Fibroblast of mammary gland (primary cell): Measurements from ENCODE around the gene ZC2HC1B.
A peak's percentile ranks its signal among the peaks of the same experiment; 100 is the strongest.
"Not testable (repeated sequence)": the region's sequence is repeated elsewhere in the genome, so short reads cannot be mapped to it uniquely, and the experiment has no call there.

Experiments used
- DNase-seq: peaks from one replicate; pipeline ENCODE4 v3.0.0-alpha.2; 2010; ENCODE audit warnings: low read depth
- H3K4me3 ChIP-seq: 2 replicates; pipeline ENCODE4 v1.5.1; 2011; ENCODE audit warnings: low read depth, mild to moderate bottlenecking, low read length, moderate library complexity; ENCODE audit not compliant: control insufficient read depth
- TF ChIP-seq, protein P1 (sequence below): conservative IDR thresholded peaks from 2 replicates; pipeline ENCODE4 v1.5.1; 2011; ENCODE audit warnings: low read depth, low read length, inconsistent platforms; ENCODE audit not compliant: control insufficient read depth, insufficient read depth

The ZC2HC1B gene

DNA sequence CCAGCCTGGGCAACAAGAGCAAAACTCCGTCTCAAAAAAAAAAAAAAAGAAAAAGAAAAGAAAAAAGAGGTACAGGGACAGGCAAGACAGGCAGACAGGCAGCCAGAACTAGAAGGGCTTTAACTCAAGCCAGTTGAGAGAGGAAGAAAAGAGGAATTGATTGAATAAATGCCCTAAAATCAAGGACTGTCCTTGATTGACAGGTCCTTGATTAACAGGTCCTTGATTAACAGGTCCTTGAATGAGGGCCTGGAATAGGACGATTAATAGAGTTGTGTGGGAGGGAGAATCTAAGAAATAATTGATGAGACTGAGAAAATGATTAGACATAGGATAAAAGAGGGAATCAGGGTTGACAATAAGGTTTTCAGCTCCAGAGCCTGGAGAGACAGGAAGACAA lies 36.1 kb downstream of the ZC2HC1B start:
- no peak for DNase-seq
- TF ChIP-seq, protein P1, sequence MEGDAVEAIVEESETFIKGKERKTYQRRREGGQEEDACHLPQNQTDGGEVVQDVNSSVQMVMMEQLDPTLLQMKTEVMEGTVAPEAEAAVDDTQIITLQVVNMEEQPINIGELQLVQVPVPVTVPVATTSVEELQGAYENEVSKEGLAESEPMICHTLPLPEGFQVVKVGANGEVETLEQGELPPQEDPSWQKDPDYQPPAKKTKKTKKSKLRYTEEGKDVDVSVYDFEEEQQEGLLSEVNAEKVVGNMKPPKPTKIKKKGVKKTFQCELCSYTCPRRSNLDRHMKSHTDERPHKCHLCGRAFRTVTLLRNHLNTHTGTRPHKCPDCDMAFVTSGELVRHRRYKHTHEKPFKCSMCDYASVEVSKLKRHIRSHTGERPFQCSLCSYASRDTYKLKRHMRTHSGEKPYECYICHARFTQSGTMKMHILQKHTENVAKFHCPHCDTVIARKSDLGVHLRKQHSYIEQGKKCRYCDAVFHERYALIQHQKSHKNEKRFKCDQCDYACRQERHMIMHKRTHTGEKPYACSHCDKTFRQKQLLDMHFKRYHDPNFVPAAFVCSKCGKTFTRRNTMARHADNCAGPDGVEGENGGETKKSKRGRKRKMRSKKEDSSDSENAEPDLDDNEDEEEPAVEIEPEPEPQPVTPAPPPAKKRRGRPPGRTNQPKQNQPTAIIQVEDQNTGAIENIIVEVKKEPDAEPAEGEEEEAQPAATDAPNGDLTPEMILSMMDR, result no peak
- no peak overlapping the region for H3K4me3 ChIP-seq

DNA sequence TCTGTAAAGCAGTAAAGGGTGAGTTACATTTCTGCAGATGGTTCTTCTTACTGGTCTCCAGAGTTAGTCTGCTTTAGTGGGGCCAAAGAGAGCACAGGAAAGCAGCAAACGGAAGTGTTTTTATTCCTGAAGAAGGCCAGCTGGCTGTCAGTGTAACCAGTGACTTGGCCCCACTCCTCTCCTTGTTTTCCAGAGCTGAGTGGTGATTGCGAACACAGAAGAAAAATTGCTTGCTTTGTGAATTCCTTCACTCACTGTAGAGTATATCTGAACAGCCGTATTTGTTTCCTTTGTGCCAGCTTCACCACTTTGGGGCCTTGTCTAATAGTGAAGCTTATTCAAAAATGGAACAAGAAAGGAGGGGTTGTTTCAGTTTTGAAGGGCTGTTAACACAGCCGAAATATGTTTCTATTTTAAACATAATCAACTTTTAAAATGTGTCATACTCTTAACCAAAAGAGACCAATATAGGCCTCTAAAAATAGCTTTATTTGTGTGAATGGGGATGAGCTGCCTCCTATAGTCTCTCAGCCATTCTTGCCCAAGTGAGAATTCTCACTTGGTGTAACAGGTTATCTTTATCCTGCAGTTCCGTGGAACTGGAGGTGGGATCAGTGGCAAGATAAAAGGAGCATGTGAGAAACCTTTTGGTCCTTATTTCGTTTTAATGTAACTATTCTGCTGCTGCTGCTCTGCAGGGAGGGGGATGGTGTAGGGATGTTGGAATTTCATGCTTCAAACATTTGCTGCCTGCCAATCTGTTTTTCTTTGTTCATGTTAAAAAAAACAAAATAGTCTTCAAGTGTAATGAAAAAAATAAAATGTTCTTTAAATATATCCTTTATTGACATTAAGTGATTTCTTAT lies 37.8 kb downstream of the ZC2HC1B start:
- TF ChIP-seq, protein P1, result no peak
- DNase-seq, result peak; percentile 21
- no peak overlapping the region for H3K4me3 ChIP-seq

DNA sequence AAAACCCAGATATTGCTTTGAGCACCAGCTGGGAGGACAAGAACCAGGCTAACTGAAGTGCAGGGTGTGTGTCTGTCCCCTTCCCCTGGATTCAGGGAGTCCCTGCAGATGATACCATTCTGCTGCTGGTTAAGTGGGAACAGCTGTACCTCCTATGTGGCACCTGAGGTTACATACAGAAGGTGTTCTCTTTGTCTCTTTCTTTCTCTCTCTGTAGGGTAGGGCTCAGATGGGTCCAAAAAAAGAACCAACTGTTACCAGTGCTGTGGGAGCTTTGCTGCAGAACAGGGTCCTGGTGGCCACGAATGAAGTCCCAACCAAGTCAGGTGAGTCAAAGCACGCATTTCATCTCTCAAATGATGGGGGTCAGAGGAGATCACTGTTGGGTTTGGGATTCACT lies 38.6 kb downstream of the ZC2HC1B start:
- H3K4me3 ChIP-seq, result no peak overlapping the region
- DNase-seq, result no peak
- TF ChIP-seq, protein P1, result no peak

DNA sequence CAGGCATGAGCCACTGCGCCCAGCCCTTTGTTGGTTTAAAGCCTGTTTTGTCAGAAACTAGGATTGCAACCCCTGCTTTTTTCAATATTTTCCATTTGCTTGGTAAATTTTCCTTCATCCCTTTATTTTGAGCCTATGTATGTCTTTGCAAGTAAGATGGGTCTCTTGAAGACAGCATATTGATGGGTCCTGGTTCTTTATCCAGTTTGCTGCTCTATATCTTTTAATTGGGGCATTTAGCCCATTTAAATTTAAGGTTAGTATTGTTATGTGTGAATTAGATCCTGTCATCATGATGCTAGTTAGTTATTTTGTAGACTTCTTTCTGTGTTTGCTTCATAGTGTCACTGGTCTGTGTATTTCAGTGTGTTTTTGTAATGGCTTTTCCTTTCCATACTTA lies 46.8 kb downstream of the ZC2HC1B start:
- H3K4me3 ChIP-seq, result no peak overlapping the region
- DNase-seq, result no peak
- TF ChIP-seq, protein P1, result no peak

DNA sequence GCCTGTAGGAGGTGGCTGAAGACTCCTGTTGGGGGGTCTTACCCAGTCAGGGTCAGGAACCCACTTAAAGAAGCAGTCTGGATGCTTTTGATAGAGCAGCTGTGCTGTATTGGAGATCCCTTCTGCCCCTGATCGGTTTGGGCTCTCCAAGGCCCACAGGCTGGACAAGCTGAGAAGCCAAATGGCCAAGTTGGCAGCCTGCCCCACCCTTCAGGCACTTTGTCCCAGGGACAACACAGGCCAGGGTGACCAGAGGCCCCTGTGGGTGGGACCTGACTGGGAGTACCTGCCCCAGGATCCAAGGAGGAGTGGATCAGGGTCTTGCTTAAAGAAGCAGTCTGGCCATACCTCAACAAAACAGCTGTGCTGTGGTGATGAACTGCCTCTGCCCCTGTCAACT lies 48.4 kb downstream of the ZC2HC1B start:
- no peak overlapping the region for H3K4me3 ChIP-seq
- TF ChIP-seq, protein P1, result no peak
- DNase-seq, result no peak

DNA sequence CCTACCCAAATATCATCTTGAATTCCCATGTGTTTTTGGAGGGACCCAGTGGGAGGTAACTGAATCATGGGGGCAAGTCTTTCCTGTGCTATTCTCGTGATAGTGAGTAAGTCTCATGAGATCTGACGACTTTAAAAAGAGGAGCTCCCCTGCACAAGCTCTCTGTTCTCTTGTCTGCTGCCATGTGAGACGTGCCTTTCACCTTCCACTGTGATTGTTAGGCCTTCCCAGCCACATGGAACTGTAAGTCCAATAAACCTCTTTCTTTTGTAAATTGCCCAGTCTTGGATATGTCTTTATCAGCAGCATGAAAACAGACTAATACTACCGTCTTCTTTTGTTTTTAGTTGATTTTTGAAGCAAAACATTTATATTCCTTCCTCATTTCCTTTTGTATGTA lies 52.8 kb downstream of the ZC2HC1B start:
- DNase-seq, H3K4me3 ChIP-seq: not testable (repeated sequence)

DNA sequence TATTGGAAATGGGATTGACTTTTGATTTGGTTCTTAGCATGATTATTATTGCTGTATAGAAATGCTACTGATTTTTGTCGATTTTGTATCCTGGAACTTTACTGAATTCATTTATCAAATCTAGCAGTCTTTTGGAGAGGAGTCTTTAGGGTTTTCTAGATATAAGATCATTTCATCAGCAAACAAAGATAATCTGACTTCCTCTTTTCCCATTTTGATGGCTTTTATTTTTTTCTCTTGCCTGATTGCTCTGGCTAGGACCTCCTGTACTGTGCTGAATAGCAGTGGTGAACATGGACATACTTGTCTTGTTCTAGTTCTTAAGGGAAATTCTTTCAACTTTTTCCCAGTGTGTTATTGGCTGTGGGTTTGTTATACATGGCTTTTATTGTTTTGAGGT lies 64.6 kb downstream of the ZC2HC1B start:
- TF ChIP-seq, protein P1, result no peak
- DNase-seq, result no peak
- H3K4me3 ChIP-seq, result no peak overlapping the region
